Brain pericyte (primary cell): ENCODE measurements around the gene RBMY1A1.
"Not testable (repeated sequence)": the region's sequence is repeated elsewhere in the genome, so short reads cannot be mapped to it uniquely, and the experiment has no call there.

Source experiments
- DNase-seq: peaks from one replicate; pipeline ENCODE4 v3.0.0-alpha.2; 2012; ENCODE audit warnings: low read depth, low spot score

The RBMY1A1 gene

GRCh38 chrY:21534579-21534978 is at the start of gene RBMY1A1:
TSS of gene RBMY1A1 (plus strand) at chrY:21534879. CDS start at chrY:21536892, 2,013 bp downstream.
- DNase-seq, result not testable (repeated sequence)

DNA sequence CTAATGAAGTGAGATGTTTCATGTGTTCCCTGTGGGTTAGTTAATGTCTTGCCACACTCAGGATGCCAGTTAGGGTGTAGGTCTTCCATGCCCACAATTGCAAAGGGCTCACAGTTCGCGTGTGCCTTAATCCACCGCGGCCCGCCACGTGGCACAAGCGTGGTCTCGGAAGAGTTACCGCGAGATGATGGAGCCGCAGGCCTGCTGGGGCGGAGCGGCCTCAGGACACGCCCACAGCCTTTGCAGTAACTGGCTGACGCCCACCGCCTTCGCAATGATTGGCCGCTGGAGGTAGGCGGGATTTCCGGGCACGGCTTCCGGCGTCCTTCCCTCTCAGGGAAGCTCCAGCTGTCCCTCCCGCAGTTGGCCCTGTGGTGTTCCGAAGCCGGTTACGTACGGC is 23.6 kb upstream of the RBMY1A1 start, which contains the start of gene RBMY1B:
Gene RBMY1B, plus strand, starts transcription at position 301 of the 400 bp plus-strand sequence. CDS start 2,013 bp downstream, outside the sequence.
- DNase-seq, result not testable (repeated sequence)

GRCh38 chrY:21559316-21559984 is 24.8 kb downstream of the RBMY1A1 start:
- DNase-seq, result not testable (repeated sequence)

- no peak for DNase-seq
Measured at GRCh38 chrY:21585449-21585848, 50.8 kb downstream of the RBMY1A1 start.

GRCh38 chrY:21586454-21586853 is 51.8 kb downstream of the RBMY1A1 start:
- DNase-seq, result not testable (repeated sequence)

GRCh38 chrY:21592059-21592458 is 57.4 kb downstream of the RBMY1A1 start:
- DNase-seq, result no peak

GRCh38 chrY:21596287-21596686 is 61.6 kb downstream of the RBMY1A1 start:
- DNase-seq, result not testable (repeated sequence)
